ENCODE measurements around the gene ARPC4.
"Not testable (repeated sequence)": the region's sequence is repeated elsewhere in the genome, so short reads cannot be mapped to it uniquely, and the experiment has no call there.

Gene ARPC4

DNA sequence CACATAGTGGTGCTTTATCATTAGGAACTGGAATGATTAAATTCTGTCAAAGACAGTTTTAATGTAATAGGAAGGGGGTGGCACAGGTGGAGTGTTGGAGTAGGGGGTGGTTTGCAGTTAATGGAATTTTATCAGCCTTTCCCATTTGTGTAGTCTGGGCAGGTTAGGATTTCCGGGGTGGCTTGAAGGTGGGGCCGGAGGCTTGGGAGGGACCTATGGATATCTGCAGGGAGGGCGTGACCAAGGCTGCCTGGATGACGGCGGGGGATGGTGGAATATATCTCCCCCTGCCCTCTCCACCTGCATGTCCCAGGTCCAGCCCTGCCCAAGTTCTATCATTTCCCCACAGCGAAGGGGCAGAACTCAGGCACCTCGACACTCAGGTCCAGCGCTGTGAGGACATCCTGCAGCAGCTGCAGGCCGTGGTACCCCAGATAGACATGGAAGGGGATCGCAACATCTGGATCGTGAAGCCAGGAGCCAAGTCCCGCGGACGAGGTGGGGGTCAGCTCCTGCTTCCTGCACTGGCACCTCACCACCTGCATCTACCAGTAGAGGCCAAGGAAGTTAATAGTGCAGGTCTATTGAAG lies 32.7 kb downstream of the ARPC4 start:
- no peak for DNase-seq (ENCODE audit: low spot score)

DNA sequence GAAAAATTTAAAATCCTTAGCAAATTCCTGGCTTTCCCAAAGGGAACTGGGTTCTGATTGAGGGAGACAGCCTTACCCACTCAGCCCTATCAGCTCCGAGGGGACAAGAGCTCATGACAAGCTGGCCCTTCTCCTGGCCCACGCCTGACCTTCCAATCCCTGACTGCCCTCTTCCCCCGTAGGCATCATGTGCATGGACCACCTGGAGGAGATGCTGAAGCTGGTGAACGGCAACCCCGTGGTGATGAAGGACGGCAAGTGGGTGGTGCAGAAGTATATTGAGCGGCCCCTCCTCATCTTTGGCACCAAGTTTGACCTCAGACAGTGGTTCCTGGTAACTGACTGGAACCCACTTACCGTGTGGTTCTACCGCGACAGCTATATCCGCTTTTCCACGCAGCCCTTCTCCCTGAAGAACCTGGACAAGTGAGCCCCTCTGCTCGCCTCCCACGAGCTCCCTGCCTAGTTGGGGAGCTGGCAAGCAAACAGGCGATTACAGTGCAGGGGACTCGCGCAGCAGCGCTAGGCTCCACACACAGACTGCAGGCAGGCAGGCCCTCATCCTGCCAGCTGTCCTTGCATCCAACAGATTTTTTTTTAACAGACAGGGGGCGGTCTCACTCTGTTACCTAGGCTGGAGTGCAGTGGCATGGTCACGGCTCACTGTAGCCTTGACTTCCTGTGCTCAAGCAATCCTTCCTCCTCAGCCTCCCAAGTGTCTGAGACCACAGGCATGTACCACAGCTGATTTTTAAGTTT lies 34.1 kb downstream of the ARPC4 start:
- peak; percentile 71 for DNase-seq (ENCODE audit: low spot score)

DNA sequence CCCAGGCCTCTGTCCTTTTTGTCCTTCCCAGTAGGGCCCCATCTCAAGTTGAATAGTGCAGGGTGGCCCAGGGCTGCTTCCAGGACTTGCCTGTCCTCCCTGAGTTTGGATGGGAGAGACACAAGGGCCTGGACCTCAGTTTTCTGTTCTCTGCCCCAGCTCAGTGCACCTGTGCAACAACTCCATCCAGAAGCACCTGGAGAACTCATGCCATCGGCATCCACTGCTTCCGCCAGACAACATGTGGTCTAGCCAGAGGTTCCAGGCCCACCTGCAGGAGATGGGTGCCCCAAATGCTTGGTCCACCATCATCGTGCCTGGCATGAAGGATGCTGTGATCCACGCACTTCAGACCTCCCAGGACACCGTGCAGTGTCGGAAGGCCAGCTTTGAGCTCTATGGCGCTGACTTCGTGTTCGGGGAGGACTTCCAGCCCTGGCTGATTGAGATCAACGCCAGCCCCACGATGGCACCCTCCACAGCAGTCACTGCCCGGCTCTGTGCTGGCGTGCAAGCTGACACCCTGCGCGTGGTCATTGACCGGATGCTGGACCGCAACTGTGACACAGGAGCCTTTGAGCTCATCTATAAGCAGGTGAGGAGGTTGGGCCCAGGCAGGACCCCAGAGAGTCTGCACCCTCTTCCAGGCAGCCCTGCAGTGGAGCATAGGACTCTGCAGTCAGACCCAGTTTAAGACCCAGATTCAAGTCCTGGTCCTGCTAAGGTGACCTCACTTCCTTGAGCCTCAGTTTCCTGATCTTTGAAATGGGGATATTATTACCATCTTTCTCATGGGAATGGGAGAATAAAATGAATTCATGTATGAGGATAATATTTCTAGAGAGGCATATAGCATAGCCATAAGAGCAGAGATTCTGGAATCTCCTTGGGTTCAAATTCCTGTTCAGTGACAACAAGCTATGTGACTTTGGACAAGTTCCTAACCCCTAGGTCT lies 36.2 kb downstream of the ARPC4 start:
- no peak for DNase-seq (ENCODE audit: low spot score)

DNA sequence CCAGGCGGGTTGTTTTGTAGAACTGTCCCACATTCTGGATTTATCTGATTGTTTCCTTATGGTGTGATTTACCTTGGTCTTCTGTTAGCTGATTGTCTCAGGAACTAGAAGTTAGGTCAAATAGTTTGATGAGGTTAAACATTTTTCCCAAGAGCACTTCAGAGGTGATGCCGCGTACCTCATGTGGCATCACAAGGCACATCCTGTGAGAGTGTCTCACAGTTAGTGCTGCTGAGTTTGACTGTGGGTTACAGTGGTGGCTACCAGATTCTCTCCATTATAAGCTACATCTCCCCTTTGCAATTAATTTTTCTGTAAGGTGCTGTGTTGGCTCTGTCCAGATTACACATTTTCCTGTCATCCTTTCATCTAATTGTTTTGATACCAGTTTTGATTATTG lies 38.4 kb downstream of the ARPC4 start:
- no peak for DNase-seq (ENCODE audit: low spot score)

DNA sequence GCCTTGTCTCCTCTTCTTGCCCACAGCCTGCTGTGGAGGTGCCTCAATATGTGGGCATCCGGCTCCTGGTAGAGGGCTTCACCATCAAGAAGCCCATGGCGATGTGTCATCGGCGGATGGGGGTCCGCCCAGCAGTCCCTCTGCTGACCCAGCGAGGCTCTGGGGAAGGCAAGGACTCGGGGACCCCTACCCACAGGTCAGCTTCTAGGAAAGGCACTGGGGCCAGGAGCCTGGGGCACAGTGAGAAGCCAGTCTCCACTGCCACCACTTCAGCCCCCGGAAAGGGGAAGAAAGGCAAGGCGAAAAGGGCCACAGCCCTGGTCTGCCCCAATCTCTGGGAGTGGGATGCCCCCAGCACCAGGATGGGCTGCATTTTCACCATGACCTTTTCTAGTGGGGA lies 40.2 kb downstream of the ARPC4 start:
- DNase-seq (ENCODE audit: low spot score) = no peak

DNA sequence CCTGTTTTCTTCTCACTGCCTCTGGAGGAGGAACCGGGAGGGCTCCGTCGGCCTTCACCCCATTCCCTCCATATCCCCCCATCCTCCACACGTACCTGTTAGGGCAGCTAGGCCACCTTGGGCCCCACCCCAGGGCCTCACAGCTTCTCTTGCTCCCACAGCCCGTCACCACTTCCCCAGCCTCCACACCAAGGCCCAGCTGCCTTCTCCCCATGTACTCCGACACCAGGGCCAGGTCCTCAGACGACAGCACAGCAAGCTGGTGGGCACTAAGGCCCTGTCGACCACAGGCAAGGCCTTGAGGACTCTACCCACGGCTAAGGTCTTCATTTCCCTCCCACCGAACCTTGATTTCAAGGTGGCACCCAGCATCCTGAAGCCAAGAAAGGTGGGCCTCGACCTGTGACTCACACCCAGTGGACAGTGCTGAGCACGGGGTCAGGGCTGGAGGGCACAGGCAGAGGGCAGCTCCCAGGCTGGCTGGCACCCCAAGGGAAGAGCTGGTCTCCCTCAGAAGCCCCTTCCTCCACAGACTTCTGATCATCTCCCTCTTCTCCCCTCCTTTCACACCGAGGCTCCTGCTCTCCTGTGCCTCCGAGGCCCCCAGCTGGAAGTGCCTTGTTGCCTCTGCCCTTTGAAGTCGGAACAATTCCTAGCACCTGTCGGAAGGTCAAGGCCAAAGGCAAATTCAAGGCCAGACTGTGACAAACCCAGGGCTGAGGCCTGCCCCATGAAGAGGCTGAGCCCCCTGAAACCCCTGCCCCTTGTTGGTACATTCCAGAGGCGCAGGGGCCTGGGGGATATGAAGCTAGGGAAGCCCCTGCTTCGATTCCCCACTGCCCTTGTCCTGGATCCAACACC lies 41.9 kb downstream of the ARPC4 start:
- DNase-seq (ENCODE audit: low spot score) = no peak

DNA sequence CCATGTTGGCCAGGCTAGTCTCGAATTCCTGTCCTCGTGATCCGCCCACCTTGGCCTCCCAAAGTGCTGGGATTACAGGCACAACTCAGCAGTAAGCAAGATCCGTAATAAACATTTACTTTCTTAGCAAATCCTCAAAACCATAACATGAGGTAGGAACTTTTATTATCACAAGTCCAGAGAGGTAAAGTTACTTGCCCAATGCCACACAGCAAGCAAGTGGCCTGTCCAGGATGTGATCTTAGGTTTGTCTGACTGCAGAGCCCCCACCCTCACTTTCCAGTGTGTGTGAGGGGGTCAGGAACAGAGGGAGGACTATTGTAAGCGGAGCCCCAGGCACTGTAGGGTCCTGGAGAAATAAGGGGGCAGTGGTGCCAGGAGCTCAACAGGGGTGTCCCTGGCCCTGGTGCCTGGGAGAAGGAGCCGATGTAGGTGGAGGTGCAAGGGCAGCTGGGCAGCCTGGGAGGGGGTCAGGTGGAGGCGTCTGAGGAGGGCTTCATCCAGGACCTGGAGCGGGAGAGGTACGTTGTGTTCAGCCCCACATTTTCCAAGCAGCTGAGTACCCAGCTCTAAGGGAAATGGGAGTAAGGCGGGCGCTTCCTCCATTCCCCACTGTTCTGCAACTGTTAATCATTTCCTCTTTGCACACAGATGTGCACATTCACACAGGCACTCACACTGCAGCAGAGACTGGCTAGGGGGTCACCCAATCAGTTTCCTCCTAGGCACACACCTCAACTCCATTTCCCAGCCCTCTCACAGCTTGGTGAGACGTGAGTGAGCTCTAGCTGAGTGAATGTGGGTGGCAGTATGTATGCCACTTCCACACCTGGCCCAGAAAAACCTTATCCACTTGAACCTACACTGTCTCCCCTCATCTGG lies 45.1 kb downstream of the ARPC4 start:
- DNase-seq (ENCODE audit: low spot score) = no peak

DNA sequence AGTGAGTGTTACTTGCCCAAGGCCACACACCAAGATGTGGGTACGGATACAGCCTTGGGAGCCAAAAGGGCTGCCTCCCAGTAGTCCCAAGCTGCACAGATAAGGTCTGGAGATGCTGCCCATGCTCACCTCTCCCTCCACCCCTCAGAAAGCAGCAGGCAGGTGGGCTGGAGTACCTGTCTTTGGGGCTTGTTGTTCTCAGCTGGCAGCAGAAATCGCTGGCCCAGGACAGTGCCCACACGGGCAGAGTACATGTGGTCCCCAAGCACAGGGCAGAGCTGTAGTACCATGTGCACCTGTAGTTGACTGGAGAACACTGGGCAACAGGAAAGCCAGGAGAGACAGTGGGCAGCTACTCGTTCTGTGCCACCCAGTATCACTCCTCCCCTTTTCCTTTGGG lies 46.0 kb downstream of the ARPC4 start:
- DNase-seq (ENCODE audit: low spot score) = no peak

DNA sequence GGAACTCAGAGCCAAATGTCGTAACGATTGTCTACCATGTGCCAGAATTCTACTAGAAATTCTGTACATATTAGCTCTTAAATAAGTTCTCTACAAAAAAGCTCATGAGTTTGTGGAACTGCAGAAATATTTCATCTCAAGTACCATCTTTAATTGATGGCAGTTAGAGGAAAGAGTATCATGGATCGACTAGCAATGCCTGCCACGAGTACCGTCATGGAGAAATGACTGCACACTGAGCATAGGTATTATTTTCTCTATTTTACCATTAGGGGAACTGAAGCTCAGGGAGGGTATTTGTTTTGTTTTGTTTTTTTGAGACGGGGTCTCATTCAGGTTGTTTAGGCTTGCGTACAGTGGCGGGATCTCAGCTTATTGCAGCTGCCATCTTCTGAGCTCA lies 48.1 kb downstream of the ARPC4 start:
- no peak for DNase-seq (ENCODE audit: low spot score)

DNA sequence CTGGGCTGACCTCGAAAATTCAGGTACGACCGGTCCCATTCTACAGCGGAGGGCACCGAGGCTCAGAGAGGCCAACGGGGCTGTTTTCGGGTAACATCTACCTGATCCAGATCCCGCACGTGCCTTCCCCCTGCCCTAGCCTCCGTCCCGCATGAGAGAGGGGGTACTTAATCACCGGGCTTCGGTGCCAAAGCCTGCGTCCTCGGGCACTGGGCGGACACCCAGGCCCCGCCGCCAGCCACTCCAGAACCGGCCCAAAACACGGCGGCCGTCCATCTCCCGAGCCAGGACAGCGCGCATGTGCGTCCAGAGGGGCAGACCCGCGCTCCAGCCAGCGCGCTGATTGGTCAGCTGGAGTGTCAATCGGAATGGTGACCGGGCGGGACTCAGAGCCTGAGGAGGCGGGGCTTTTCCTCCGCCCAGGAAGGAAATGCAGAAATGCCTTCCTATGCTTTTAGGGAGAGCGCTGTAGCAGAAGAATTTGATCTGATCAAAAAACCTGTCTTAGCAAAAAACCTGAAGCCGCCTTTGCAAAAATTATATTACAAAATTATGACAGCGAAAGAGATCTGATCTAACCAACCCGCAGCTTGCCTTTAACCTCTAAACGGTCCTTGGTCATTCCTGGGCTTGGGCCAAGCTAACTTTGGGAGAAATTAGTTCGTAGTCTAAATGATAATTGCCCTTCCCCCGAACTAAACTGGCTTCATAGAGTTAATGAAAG lies 51.0 kb downstream of the ARPC4 start, which contains the start of gene RPUSD3:
Gene RPUSD3, minus strand, starts transcription at position 294 of the 724 bp plus-strand sequence. Its CDS starts 18 bp downstream, at position 276.
- peak; percentile 100 for DNase-seq (ENCODE audit: low spot score)

DNA sequence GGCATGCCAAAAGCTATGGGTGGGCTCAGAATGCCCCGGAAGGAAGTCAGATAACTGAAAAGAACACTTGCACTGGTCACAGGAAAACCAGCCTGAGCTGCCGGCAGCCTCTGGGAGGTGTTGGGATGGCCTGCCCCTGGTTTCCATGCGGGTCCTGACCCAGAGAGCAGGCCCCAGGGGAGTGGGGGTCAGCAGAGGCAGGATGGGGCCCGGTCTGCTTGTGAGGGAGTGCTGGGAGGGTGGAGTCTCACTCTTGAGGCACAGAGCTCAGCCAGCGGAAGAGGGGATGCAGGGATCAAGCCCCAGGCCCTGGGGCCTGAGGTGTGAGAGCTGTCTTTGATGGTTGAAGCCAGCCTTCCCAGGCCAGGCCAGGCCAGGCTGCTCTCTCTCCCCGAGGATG lies 53.3 kb downstream of the ARPC4 start:
- no peak for DNase-seq (ENCODE audit: low spot score)

DNA sequence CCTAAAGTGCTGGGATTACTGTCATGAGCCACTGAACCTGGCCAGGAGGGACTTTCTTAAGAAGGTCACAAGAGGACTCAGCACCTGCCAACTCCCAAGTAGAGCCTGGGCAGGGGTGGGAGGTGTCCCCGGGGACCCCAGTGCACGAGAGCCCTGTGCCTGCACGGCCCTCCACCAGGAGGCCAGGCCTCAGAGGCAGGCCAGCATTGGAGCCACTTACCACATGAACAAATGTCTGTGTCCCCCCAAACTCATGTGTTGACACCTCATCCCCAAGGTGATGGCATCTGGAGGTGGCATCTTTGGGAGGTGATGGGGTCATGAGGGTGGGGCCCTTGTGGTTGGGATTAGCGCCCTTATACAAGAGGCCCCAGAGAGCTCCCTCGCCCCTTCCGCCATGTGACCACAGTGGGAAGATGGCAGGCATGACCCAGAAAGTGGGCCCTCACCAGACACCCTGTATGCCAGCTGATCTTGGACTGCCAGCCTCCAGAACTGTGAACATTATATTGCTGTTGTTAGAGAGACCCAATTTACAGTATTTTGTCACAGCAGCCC lies 54.1 kb downstream of the ARPC4 start:
- DNase-seq (ENCODE audit: low spot score) = no peak

DNA sequence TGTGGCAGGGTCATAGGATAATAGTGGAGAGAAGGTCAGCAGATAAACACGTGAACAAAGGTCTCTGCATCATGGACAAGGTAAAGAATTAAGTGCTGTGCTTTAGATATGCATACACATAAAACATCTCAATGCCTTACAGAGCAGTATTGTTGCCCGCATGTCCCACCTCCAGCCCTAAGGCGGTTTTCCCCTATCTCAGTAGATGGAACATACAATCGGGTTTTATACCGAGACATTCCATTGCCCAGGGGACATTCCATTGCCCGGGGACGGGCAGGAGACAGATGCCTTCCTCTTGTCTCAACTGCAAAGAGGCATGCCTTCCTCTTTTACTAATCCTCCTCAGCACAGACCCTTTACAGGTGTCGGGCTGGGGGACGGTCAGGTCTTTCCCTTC lies 55.0 kb downstream of the ARPC4 start:
- DNase-seq (ENCODE audit: low spot score) = not testable (repeated sequence)

DNA sequence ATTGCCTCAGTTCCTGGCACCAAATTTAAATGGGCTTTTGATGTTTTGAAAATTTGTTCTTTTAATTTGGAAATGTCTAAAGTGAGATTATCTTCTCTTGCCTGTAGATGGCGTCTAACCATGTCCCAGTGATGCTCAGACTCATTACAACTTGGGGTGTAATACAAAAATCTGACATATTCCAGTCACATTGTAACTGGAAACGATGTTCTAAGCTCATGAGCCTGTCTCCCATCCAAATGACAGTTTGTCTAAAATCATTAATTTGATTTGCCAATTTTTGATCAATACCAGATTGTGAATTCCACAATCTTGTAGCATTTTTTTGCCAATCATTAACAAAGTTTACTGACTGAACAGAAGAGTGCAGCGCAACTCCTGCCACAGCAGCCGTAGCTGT lies 56.0 kb downstream of the ARPC4 start:
- DNase-seq (ENCODE audit: low spot score) = not testable (repeated sequence)

DNA sequence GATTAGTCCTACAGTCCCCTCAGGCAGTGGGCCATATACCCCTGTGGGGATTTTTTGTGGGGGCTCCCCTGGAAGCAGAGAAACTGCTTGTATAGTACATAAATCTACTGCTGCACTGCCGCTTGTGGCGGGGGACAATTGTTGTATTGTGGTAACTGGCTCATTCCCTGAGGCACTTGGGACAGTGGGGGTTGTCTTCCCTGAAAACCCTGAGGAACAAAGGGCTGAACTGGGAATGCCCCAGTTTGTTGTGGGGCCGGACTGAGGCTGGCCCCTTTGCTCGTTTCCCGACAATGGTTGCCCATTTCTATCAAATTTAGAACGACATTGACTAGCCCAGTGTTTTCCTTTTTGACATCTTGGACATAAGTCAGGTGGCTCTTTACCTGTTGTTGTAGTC lies 58.5 kb downstream of the ARPC4 start:
- DNase-seq (ENCODE audit: low spot score) = not testable (repeated sequence)

DNA sequence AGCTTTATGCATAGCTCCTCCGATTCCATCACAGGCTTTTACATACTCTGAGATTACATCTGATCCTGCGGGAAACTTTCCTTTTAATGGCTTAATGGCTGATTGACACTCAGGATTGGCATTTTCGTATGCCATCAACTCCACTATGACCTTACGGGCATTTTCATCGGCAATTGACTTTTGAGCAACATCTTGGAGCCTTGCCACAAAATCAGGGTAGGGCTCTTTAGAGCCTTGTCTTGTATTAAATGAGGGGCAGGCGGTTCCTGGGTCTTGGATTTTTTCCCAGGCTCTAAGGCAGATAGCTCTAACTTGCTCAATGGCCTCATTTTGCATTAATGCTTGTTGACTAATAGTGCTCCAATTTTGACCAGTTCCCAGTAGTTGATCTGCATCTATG lies 59.0 kb downstream of the ARPC4 start:
- not testable (repeated sequence) for DNase-seq (ENCODE audit: low spot score)

DNA sequence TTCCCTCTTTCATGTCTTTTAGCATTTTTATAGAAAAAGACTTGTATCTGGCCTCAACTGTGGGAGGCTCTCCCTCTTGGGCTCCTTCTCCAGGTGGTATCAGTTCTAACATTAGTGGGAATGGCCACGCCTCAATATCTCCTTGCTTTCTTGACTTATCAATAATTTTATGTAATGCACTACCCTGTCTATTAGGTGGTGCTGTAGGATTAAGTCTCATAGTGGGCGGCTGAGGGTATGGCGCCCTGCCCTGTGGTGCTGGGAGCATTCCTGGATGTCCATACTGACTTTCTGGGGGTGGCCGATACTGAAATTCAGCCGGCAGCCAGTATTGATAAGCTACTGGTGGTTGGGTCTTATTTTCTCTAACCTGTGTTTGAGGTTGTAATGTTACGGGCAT lies 59.6 kb downstream of the ARPC4 start:
- DNase-seq (ENCODE audit: low spot score) = no peak

DNA sequence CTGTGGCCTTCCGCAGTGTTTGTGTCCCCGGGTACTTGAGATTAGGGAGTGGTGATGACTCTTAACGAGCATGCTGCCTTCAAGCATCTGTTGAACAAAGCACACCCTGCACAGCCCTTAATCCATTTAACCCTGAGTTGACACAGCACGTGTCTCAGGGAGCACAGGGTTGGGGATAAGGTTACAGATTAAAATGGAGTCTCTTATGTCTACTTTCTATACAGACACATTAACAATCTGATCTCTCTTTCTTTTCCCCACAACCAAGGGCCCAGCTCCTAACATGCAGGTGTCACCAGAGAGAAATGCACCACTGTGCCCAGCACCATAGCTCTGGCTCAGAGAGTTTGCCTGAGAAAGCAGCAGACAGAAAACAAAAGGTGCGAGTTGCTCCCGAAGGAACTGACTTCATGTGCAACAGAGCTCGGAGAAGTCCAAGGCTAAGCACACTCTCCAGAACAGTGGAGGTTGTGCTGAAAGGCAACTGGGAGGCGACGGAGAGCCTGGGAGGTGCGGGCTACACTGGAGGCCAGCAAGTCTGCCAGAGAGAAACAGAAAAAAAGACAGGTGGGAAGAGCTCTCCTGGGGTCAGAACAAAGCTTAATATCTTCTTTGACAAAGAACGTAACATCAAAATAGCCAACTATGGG lies 61.5 kb downstream of the ARPC4 start:
- DNase-seq (ENCODE audit: low spot score) = not testable (repeated sequence)

DNA sequence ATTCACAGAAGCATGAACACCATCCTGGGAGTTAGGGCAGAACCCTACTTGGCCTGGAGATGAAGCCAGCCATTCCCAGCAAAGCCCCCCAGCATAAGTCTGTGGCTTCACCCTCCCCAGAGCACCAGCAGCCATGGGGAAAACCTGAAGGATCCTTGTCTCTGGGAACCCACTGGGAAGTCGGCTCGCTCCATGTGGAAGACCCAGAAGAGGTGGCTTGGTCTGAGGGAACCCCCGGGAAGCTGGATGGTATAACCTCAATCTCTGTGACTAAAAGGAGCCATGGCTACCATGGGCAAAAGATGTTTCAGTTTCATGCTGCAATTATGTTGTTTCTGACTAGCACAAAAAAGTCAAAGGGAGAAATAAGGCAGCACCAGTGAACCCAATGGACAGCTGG lies 62.7 kb downstream of the ARPC4 start:
- DNase-seq (ENCODE audit: low spot score) = no peak
